H1 (cell line): ENCODE measurements around the gene CASP5. TPM values are rescaled to one million over a fixed set of nuclear protein-coding genes. Genes with fewer than 3 reads are reported as not detected.

Source experiments
- CTCF ChIA-PET: fragments of 300-600 bp; sonication (Branson Sonifier 250); formaldehyde crosslinking; loops from one replicate; lab custom pipeline; 2021; ENCODE audit not compliant: partially characterized antibody; lab: Charles Lee
- POLR2A ChIA-PET: fragments of 300-600 bp; sonication (Branson Sonifier 250); formaldehyde crosslinking; loops from one replicate; lab custom pipeline; 2021; ENCODE audit warnings: inconsistent platforms; ENCODE audit not compliant: partially characterized antibody; lab: Charles Lee
- DNase-seq, 2 experiments: peaks; one replicate each; pipeline versions ENCODE4 v3.0.0 to v3.0.0-alpha.2; 2010 to 2022; ENCODE audit warnings: low spot score in 2 of 2, low read depth in 1 of 2, mixed read lengths in 1 of 2
- FAIRE-seq: peaks from 2 replicates; lab custom pipeline; 2011; peaks lifted over from hg19 to GRCh38; lab: Jason Lieb, UNC
- H2AFZ ChIP-seq: 2 replicates; pipeline ENCODE4 v1.8.1; 2012; ENCODE audit warnings: low read length, inconsistent platforms
- H2AK5ac ChIP-seq: 2 replicates; pipeline ENCODE4 v1.6.1; 2013; ENCODE audit warnings: low read depth, low read length
- H2BK120ac ChIP-seq: replicated peaks from 2 replicates; pipeline ENCODE3; 2013; ENCODE audit warnings: low read depth, low read length, inconsistent platforms
- H2BK12ac ChIP-seq: 2 replicates; pipeline ENCODE4 v1.6.1; 2013; ENCODE audit warnings: low read depth, low read length
- H2BK15ac ChIP-seq: 2 replicates; pipeline ENCODE4 v1.6.1; 2013; ENCODE audit warnings: low read length
- H2BK20ac ChIP-seq: 2 replicates; pipeline ENCODE4 v1.6.1; 2013; ENCODE audit warnings: low read length
- H2BK5ac ChIP-seq: 2 replicates; pipeline ENCODE4 v1.6.1; 2013; ENCODE audit warnings: low read depth, low read length
- H3K14ac ChIP-seq: 2 replicates; pipeline ENCODE4 v1.6.1; 2013; ENCODE audit warnings: inconsistent platforms; ENCODE audit not compliant: insufficient read length
- H3K18ac ChIP-seq: 2 replicates; pipeline ENCODE4 v1.6.1; 2013; ENCODE audit warnings: low read length; ENCODE audit errors: extremely low read depth
- H3K23ac ChIP-seq: 2 replicates; pipeline ENCODE4 v1.6.1; 2013; ENCODE audit warnings: inconsistent platforms; ENCODE audit not compliant: insufficient read length
- H3K23me2 ChIP-seq: 2 replicates; pipeline ENCODE4 v1.6.1; 2013; ENCODE audit warnings: low read depth, low read length
- H3K27ac ChIP-seq: 2 replicates; pipeline ENCODE4 v1.6.1; 2011; ENCODE audit warnings: low read depth, low read length, inconsistent platforms
- H3K27me3 ChIP-seq, 4 experiments: replicated peaks in 1 of 4; 1 replicate in 1 of 4; 2 replicates in 3 of 4; pipeline versions ENCODE4 v1.6.1 to v1.8.1; 2011 to 2013; ENCODE audit warnings: low read length in 3 of 4, mild to moderate bottlenecking in 3 of 4, inconsistent platforms in 2 of 4, mixed read lengths in 2 of 4, moderate library complexity in 1 of 4; ENCODE audit not compliant: control insufficient read depth in 3 of 4, insufficient read depth in 3 of 4; ENCODE audit errors: extremely low read depth in 1 of 4
- H3K36me3 ChIP-seq, 4 experiments: 2 replicates each; pipeline versions ENCODE4 v1.6.1 to v1.8.1; 2011 to 2013; ENCODE audit warnings: mild to moderate bottlenecking in 4 of 4, low read length in 3 of 4, moderate library complexity in 2 of 4, control low read depth in 1 of 4, inconsistent platforms in 1 of 4; ENCODE audit not compliant: insufficient read depth in 4 of 4, control insufficient read depth in 2 of 4
- H3K4ac ChIP-seq: replicated peaks from 2 replicates; pipeline ENCODE3; 2013; ENCODE audit warnings: low read length, low read depth, mixed read lengths, inconsistent platforms; ENCODE audit not compliant: insufficient read length
- H3K4me1 ChIP-seq, 4 experiments: replicated peaks in 1 of 4; 1 replicate in 1 of 4; 2 replicates in 3 of 4; pipeline versions ENCODE4 v1.6.1 to v1.8.1; 2011 to 2013; ENCODE audit warnings: low read length in 3 of 4, inconsistent platforms in 2 of 4, mixed read lengths in 1 of 4; ENCODE audit not compliant: insufficient read depth in 4 of 4, control insufficient read depth in 3 of 4
- H3K4me2 ChIP-seq, 2 experiments: 2 replicates each; pipeline versions ENCODE4 v1.6.1 to v1.8.1; 2011 to 2013; ENCODE audit warnings: low read depth in 2 of 2, low read length in 2 of 2, control low read depth in 1 of 2, inconsistent platforms in 1 of 2, mild to moderate bottlenecking in 1 of 2; ENCODE audit not compliant: insufficient read depth in 1 of 2
- H3K4me3 ChIP-seq, 4 experiments: fragments of 200-600, 300-600 bp in 1 of 4; sonication (generic), shearing (Covaris generic), sonication (Bioruptor Twin) in 1 of 4; 2 replicates each; pipeline versions ENCODE4 v1.5.1 to v1.8.1; 2011 to 2016; ENCODE audit warnings: low read length in 4 of 4, low read depth in 3 of 4, control low read depth in 2 of 4, inconsistent platforms in 2 of 4, mild to moderate bottlenecking in 2 of 4, mixed read lengths in 1 of 4, moderate library complexity in 1 of 4; ENCODE audit not compliant: insufficient read depth in 2 of 4; ENCODE audit errors: extremely low read depth in 1 of 4
- H3K56ac ChIP-seq: replicated peaks from 2 replicates; pipeline ENCODE3; 2013; ENCODE audit warnings: low read depth, mild to moderate bottlenecking, mixed read lengths, low read length, inconsistent platforms; ENCODE audit not compliant: insufficient read length
- H3K79me1 ChIP-seq: 2 replicates; pipeline ENCODE4 v1.6.1; 2013; ENCODE audit warnings: low read depth, low read length, control low read depth
- H3K79me2 ChIP-seq, 2 experiments: 2 replicates each; pipeline versions ENCODE4 v1.6.1 to v1.8.1; 2012 to 2013; ENCODE audit warnings: low read length in 2 of 2, mild to moderate bottlenecking in 2 of 2, inconsistent platforms in 1 of 2; ENCODE audit not compliant: insufficient read depth in 2 of 2, control insufficient read depth in 1 of 2
- H3K9ac ChIP-seq, 4 experiments: replicated peaks in 1 of 4; 1 replicate in 1 of 4; 2 replicates in 3 of 4; pipeline versions ENCODE4 v1.6.1 to v1.8.1; 2011 to 2013; ENCODE audit warnings: low read depth in 3 of 4, low read length in 3 of 4, control low read depth in 2 of 4, mild to moderate bottlenecking in 2 of 4, moderate library complexity in 2 of 4, inconsistent platforms in 1 of 4; ENCODE audit errors: extremely low read depth in 1 of 4
- H3K9me3 ChIP-seq, 2 experiments: 2 replicates each; pipeline versions ENCODE4 v1.6.1 to v1.8.1; 2012 to 2013; ENCODE audit warnings: mild to moderate bottlenecking in 2 of 2, moderate library complexity in 2 of 2, control low read depth in 1 of 2, inconsistent platforms in 1 of 2, low read depth in 1 of 2, low read length in 1 of 2, mixed read lengths in 1 of 2; ENCODE audit not compliant: insufficient read depth in 2 of 2
- H4K20me1 ChIP-seq, 2 experiments: replicated peaks in 1 of 2; 2 replicates each; pipeline versions ENCODE3 to v1.8.1; 2011 to 2013; ENCODE audit warnings: inconsistent platforms in 2 of 2, low read length in 2 of 2, mild to moderate bottlenecking in 1 of 2; ENCODE audit not compliant: insufficient read depth in 2 of 2, control insufficient read depth in 1 of 2
- H4K5ac ChIP-seq: 2 replicates; pipeline ENCODE4 v1.6.1; 2013; ENCODE audit warnings: low read length, low read depth, mixed read lengths, inconsistent platforms; ENCODE audit not compliant: insufficient read length
- H4K8ac ChIP-seq: 2 replicates; pipeline ENCODE4 v1.8.0; 2013; ENCODE audit warnings: mild to moderate bottlenecking, moderate library complexity, low read length, inconsistent platforms; ENCODE audit not compliant: insufficient read depth; ENCODE audit errors: extremely low read depth
- H4K91ac ChIP-seq: replicated peaks from 2 replicates; pipeline ENCODE3; 2013; ENCODE audit warnings: low read length, mixed read lengths, inconsistent platforms; ENCODE audit not compliant: insufficient read length
- ATF3 ChIP-seq: IDR thresholded peaks from 2 replicates; pipeline ENCODE4 v1.6.1; 2011; ENCODE audit warnings: low read depth, mild to moderate bottlenecking, low read length; ENCODE audit not compliant: insufficient read depth
- CBX8 ChIP-seq: fragments of 300-800, 300-1000 bp; sonication (generic); IDR thresholded peaks from 2 replicates; pipeline ENCODE4 v1.7.1; 2016; ENCODE audit warnings: low read depth, low read length, borderline replicate concordance
- NANOG ChIP-seq: IDR thresholded peaks from 2 replicates; pipeline ENCODE4 v1.6.1; 2011; ENCODE audit warnings: low read length, low read depth, mild to moderate bottlenecking, inconsistent platforms; ENCODE audit not compliant: insufficient read depth, poor library complexity, severe bottlenecking
- RAD21 ChIP-seq, 2 experiments: IDR thresholded peaks in 1 of 2; conservative IDR thresholded peaks in 1 of 2; 2 replicates each; pipeline ENCODE4 v1.6.1; 2011; ENCODE audit warnings: low read depth in 2 of 2, low read length in 2 of 2, improper control_type of control experiment in 1 of 2, inconsistent platforms in 1 of 2, mild to moderate bottlenecking in 1 of 2, moderate library complexity in 1 of 2
- RBBP5 ChIP-seq: IDR thresholded peaks from 2 replicates; pipeline ENCODE4 v1.7.1; 2012; ENCODE audit warnings: low read depth, mild to moderate bottlenecking, inconsistent platforms, low read length, moderate library complexity, borderline replicate concordance
- SP1 ChIP-seq: IDR thresholded peaks from 2 replicates; pipeline ENCODE4 v1.6.1; 2011; ENCODE audit warnings: low read depth, low read length
- TAF1 ChIP-seq: IDR thresholded peaks from 2 replicates; pipeline ENCODE4 v1.6.1; 2011; ENCODE audit warnings: mild to moderate bottlenecking, low read depth, low read length
- long read RNA-seq, 2 experiments: library from RNA in 1 of 2; library from capped mRNA in 1 of 2; stranded (forward); transcript quantifications; one replicate each; pipeline ENCODE4 v2.0.0, GENCODE V29; 2021; ENCODE audit warnings: inconsistent platforms in 1 of 2
- polyA minus RNA-seq, 3 experiments: library from RNA; depleted of rRNA, polyadenylated mRNA; stranded (reverse); fragments of >200 nt; gene quantifications; 1 replicate in 2 of 3; 2 replicates in 1 of 3; pipeline ENCODE4 v1.2.3, GENCODE V29; 2011
- polyA plus RNA-seq, 7 experiments: library from polyadenylated mRNA; depleted of rRNA in 3 of 7; stranded (reverse) in 5 of 7; unstranded in 2 of 7; fragments of >200 nt in 5 of 7; fragments of 200-250 nt in 2 of 7; gene quantifications; 1 replicate in 5 of 7; 2 replicates in 1 of 7; 4 replicates in 1 of 7; pipeline versions ENCODE4 v1.2.1 to v1.2.3, GENCODE V29; 2011 to 2013; ENCODE audit warnings: missing spikeins in 2 of 7, mixed read lengths in 2 of 7
- total RNA-seq: library from RNA; stranded (reverse); fragmentation: NEBNext Ultra II Directional; extraction: Animal tissue kit (Norgen Biotek cat#: 25700); gene quantifications from 2 replicates; pipeline ENCODE4 v1.2.1, GENCODE V29; 2021

The CASP5 gene
- not detected in 2 replicates for total RNA-seq
- not detected in 2 replicates for polyA plus RNA-seq (2011; rRNA removed)
- polyA plus RNA-seq (2011; cell fraction: cytosol; rRNA removed) = not detected
- not detected for polyA plus RNA-seq (2011; cell fraction: nucleus; rRNA removed)
- not detected in 4 replicates for polyA plus RNA-seq (2012, experiment 1 of 2)
- not detected for polyA plus RNA-seq (2012, experiment 2 of 2)
- not detected for polyA plus RNA-seq (2013, experiment 1 of 2)
- polyA plus RNA-seq (2013, experiment 2 of 2) = not detected
- polyA minus RNA-seq (2011; rRNA and poly(A)+ RNA removed) = not detected in 2 replicates
- polyA minus RNA-seq (2011; cell fraction: cytosol; rRNA and poly(A)+ RNA removed) = not detected
- not detected for polyA minus RNA-seq (2011; cell fraction: nucleus; rRNA and poly(A)+ RNA removed)
- long read RNA-seq, experiment 1 = 0 reads
- long read RNA-seq, experiment 2 = 0 reads

GRCh38 chr11:105023003-105023402 lies at the start of gene CASP5:
Gene CASP5 (minus strand): TSS chr11:105023168. CDS start chr11:105023136, 32 bp downstream.
- Histone ChIP-seq H4K5ac (no peak within 1 kb of the TSS), H3K18ac (no peak within 1 kb of the TSS), H3K9me3 (no peaks in the 10 kb centered on the region), H3K23ac (no peak within 1 kb of the TSS), H4K8ac (no peak within 1 kb of the TSS), H3K27me3 (no peaks in the 10 kb centered on the region), H3K56ac (no peak within 1 kb of the TSS), H2BK15ac (no peak within 1 kb of the TSS), H3K4me3 (no peak within 1 kb of the TSS), H3K23me2 (no peaks in the 10 kb centered on the region), H3K79me1 (no peaks in the 10 kb centered on the region), H2BK12ac (no peak within 1 kb of the TSS), H3K9ac (no peak within 1 kb of the TSS), H3K4me1 (no peaks in the 10 kb centered on the region), H2BK120ac (no peak within 1 kb of the TSS), H2BK20ac (no peak within 1 kb of the TSS), H2AFZ (no peak within 1 kb of the TSS), H3K14ac (no peak within 1 kb of the TSS), H4K20me1 (no peaks in the 10 kb centered on the region), H3K79me2 (no peaks in the 10 kb centered on the region), H2BK5ac (no peak within 1 kb of the TSS), H3K4me2 (no peak within 1 kb of the TSS), H4K91ac (no peak within 1 kb of the TSS), H3K27ac (no peak within 1 kb of the TSS), H3K36me3 (no peaks in the 10 kb centered on the region), H3K4ac (no peak within 1 kb of the TSS), H2AK5ac (no peak within 1 kb of the TSS)
- FAIRE-seq (no peak), DNase-seq (no peak)
- POLR2A ChIA-PET = no interaction called here
- CTCF ChIA-PET = no interaction called here
- no peak for TF ChIP-seq CBX8
- no peak for TF ChIP-seq RAD21 (IDR thresholded peaks at IDR 0.05 in 1 of 2, conservative IDR thresholded peaks at IDR 0.05 in 1 of 2; ENCODE audit: low read depth in 2 of 2, low read length in 2 of 2)
- no peak for TF ChIP-seq NANOG
- no peak for TF ChIP-seq TAF1
- no peak for TF ChIP-seq ATF3
- TF ChIP-seq RBBP5 = no peak
- TF ChIP-seq SP1 = no peak
